ENCODE measurements around the gene EEF1G. TPM values are rescaled to one million over a fixed set of nuclear protein-coding genes. Genes with fewer than 3 reads are reported as not detected.

EEF1G gene
- total RNA-seq, 1 donor from 2014 or later, result 928 TPM

DNA sequence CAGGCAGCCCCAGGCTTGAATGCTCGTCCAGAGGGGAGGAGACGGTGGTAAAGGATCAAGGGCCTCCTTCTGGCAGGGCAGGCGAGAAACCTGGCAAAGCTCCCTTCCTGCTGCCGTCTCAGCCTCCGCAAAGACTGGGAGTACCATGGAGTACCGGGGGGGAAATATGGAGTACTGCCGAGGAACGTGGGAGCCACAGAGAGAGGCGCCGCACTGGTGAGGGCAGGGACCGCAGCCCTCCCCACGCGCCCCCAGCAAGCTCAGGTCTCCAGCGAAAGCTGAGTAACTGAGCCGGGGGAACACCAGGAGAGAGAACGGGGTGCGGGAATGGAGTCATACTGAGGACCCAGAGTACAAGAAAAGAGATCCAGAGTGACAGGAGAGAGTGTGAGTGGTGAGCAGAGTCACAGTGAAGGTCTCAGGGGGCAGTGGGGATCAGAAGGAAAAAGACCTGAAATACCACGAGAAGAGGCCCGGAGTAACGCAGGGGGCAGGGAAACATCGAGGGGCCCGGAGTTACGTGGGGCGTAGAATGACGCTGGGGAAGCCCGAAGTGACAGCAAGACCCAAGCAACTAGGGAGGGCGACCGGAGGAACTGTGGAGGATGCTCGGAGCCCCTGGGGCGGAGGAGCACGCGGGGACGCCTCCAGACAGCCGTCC, 38.1 kb upstream of the EEF1G start:
- TF ChIP-seq CTCF (IDR thresholded peaks at IDR 0.05; ENCODE audit: partially characterized antibody, unreplicated experiment), result no peak
- Mint-ChIP-seq H3K27ac (ENCODE audit: unreplicated experiment) (peak overlapping the region; percentile 70), H3K27me3 (ENCODE audit: unreplicated experiment) (peaks cover 8% of the 10 kb centered on the region), H3K36me3 (ENCODE audit: unreplicated experiment) (no peaks in the 10 kb centered on the region), H3K4me3 (ENCODE audit: unreplicated experiment) (peak overlapping the region; percentile 93), H3K9me3 (ENCODE audit: unreplicated experiment) (peaks cover 5% of the 10 kb centered on the region), H3K4me1 (ENCODE audit: low read depth, unreplicated experiment) (peaks cover 4% of the 10 kb centered on the region)
- peak; percentile 27 for DNase-seq

- no peak for TF ChIP-seq CTCF (IDR thresholded peaks at IDR 0.05; ENCODE audit: partially characterized antibody, unreplicated experiment)
- Mint-ChIP-seq H3K27ac (ENCODE audit: unreplicated experiment) (no peak overlapping the region), H3K9me3 (ENCODE audit: unreplicated experiment) (peaks cover 7% of the 10 kb centered on the region), H3K4me1 (ENCODE audit: low read depth, unreplicated experiment) (peaks cover 4% of the 10 kb centered on the region), H3K36me3 (ENCODE audit: unreplicated experiment) (no peaks in the 10 kb centered on the region), H3K27me3 (ENCODE audit: unreplicated experiment) (peaks cover 8% of the 10 kb centered on the region), H3K4me3 (ENCODE audit: unreplicated experiment) (peak overlapping the region; percentile 93)
- DNase-seq, result no peak
These were observed 37.4 kb upstream of the EEF1G start for GRCh38 chr11:62610814-62611704.

DNA sequence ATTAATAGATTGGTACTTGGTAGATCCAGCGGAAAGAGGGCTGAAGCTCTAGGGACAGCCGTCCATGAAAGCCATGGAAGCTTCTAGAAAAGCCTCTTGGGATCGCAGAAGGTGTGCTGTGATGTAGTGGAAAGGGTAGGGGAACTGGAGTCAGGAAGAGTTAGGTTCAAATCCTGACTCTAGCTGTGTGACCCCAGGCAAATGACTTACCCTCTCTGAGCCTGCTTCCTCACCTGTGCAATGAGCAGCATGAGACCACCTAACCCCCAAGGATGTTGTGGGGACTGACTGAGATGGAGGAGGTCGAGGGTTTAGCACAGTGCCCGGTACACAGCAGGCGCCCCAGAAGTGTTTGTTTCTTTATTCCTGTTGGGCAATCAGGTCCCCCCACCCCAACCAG, 36.7 kb upstream of the EEF1G start:
- peaks cover 7% of the 10 kb centered on the region for H3K9me3 Mint-ChIP-seq (ENCODE audit: unreplicated experiment)
- no peak overlapping the region for H3K27ac Mint-ChIP-seq (ENCODE audit: unreplicated experiment)
- no peak for DNase-seq
- H3K27me3 Mint-ChIP-seq (ENCODE audit: unreplicated experiment), result peaks cover 8% of the 10 kb centered on the region
- no peak for TF ChIP-seq CTCF (IDR thresholded peaks at IDR 0.05; ENCODE audit: partially characterized antibody, unreplicated experiment)
- peaks cover 4% of the 10 kb centered on the region for H3K4me1 Mint-ChIP-seq (ENCODE audit: low read depth, unreplicated experiment)
- H3K36me3 Mint-ChIP-seq (ENCODE audit: unreplicated experiment), result no peaks in the 10 kb centered on the region
- H3K4me3 Mint-ChIP-seq (ENCODE audit: unreplicated experiment), result peak overlapping the region; percentile 20

DNA sequence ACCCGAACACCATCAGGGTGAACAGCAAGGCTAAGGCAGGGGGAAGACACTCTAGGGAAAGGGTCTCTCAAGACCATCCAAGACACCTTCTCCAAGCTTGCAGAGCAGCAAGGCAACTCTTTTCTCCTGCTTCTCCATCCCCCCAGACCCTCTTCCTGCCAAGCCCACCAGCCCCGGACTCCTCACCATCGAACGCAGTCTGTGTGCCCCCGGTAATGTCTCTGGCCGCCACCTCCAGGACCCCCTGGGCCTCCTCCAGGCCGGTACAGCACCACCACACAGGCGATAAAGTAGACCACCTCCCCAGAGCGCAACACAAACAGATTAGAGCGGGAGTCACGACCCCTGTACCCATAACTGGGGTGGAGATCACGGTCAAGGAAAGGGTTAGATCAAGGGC, 35.1 kb upstream of the EEF1G start:
- no peak overlapping the region for H3K27ac Mint-ChIP-seq (ENCODE audit: unreplicated experiment)
- DNase-seq, result no peak

More for the DNA sequence above, 35.1 kb upstream of the EEF1G start:
- peaks cover 12% of the 10 kb centered on the region for H3K27me3 Mint-ChIP-seq (ENCODE audit: unreplicated experiment)
- H3K9me3 Mint-ChIP-seq (ENCODE audit: unreplicated experiment), result peaks cover 7% of the 10 kb centered on the region
- no peak overlapping the region for H3K4me3 Mint-ChIP-seq (ENCODE audit: unreplicated experiment)
- TF ChIP-seq CTCF (IDR thresholded peaks at IDR 0.05; ENCODE audit: partially characterized antibody, unreplicated experiment), result no peak
- H3K36me3 Mint-ChIP-seq (ENCODE audit: unreplicated experiment), result peaks cover under 1% of the 10 kb centered on the region
- H3K4me1 Mint-ChIP-seq (ENCODE audit: low read depth, unreplicated experiment), result peaks cover 4% of the 10 kb centered on the region
